22Rv1 (cell line): ENCODE data around the gene ADNP2.

Source experiments
- CTCF ChIP-seq: fragments of 450-650 bp; IDR thresholded peaks from 2 replicates; pipeline ENCODE4 v1.5.1; 2017; ENCODE audit warnings: mild to moderate bottlenecking
- ZFX ChIP-seq: fragments of 450-650 bp; IDR thresholded peaks from 2 replicates; pipeline ENCODE4 v1.6.1; 2017; ENCODE audit warnings: antibody characterized with exemption, borderline replicate concordance

- peak; percentile 56 for TF ChIP-seq CTCF
- TF ChIP-seq ZFX: no peak
These were observed 45.2 kb downstream of the ADNP2 start for GRCh38 chr18:80154293-80154692.
